GM21447 (cell line): ENCODE measurements around the gene RHCG.
A peak's percentile ranks its signal among the peaks of the same experiment; 100 is the strongest.

Experiments used
- ATAC-seq: cut with Tn5 transposase; IDR thresholded peaks from one replicate; pipeline ENCODE4 v1.9.1; 2021; ENCODE audit not compliant: unreplicated experiment

The RHCG gene

GRCh38 chr15:89446255-89446891 lies 50.0 kb downstream of the RHCG start:
- no peak for ATAC-seq

GRCh38 chr15:89445518-89445917 lies 50.9 kb downstream of the RHCG start:
- ATAC-seq = no peak

- ATAC-seq = no peak
Measured at GRCh38 chr15:89444241-89445225, 51.9 kb downstream of the RHCG start.

GRCh38 chr15:89443581-89443980 lies 52.8 kb downstream of the RHCG start:
- no peak for ATAC-seq

DNA sequence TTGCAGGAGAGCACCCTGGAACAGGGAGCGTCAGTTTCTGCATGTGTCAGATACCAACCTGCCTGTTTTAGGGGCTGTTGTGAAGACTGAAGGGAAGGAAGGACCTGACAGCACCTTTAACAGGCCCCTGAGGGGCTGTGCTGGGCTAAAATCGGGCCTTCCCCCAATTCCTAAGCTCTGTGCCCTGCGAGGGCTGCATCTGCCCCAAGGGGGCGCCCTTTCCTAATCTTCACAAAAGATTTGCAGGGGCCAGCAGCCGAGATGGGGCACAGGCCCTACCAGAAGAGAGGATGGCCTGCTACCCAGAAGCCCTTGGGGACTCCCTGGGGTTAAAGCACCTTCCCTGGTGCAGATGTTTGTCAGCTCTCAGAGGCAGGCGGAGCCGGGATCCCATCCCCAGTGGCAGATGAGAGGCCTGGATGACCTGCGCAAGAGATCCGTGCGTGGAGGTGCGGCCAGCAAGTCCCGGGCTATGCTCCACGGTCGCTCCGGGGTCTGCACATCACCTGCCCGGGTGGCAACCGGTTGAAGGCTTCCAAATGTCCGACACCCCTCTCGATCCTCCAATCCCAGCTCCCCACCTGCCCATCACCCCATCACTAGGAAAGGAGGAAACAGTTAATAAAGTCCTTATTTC lies 53.6 kb downstream of the RHCG start:
- no peak for ATAC-seq

DNA sequence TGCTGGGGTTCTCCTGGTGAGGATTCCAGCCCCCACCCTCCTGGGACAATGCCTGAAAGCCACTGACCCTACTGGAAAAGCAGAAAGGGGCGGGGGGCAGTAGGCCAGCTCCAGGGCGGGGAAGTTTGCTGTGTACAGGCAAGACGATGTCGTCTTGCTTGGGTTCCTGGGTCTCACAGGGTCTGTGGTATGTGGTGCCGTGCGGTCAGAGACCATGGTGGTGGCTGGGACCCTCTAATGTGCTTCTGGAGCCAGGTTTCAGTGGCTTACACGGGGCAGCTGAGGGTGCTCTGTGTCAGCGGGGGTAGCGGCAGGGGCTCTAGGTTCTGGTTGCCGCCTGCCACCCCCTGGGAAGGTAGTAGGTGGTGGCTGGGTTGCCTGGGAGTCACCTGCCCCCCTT lies 54.2 kb downstream of the RHCG start:
- ATAC-seq = no peak

GRCh38 chr15:89441295-89441812 lies 55.0 kb downstream of the RHCG start:
- peak; percentile 98 for ATAC-seq

- ATAC-seq = no peak
Measured at GRCh38 chr15:89439764-89440163, 56.6 kb downstream of the RHCG start.

- no peak for ATAC-seq
Measured at GRCh38 chr15:89436560-89437311, 59.6 kb downstream of the RHCG start.

DNA sequence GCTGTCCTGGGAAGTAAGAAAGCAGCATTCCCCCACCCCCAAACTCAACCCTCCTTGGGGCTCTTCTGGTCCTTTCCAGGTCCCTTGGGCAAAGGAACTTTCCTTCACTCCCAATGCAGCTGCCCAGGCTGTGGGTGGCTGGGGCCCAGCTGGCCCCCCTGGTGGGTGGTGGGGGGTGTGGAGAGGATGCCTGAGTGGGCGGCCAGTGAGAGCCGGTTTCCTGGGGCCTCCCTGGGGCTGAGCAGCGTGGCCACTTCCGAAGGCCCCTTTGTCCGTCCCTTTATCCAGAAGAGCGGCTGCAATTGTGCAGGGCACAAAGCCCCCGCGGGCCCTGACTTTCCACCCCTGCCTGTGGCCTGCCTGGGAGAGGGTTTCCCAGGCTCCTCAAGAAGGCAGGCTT lies 61.0 kb downstream of the RHCG start:
- no peak for ATAC-seq

DNA sequence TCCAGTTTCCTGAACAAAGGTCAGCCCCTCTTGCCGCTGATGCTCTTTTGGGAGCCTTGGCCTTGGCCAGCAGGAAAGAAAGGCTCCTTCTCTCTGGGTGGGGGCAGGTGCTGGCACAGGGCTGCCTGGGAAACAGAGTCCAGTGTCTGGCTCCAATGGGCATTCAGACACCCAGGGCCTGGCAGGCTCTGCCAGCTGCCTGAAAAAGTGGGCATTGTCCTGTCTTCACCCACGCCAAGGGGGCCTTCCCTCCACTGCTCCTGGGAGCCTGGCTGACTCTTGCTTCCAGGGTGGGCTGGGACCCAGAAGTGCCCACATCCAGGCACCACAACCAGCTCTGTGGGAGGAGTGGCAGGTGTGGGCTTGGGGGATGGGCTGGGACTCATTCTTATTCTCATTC lies 62.7 kb downstream of the RHCG start:
- ATAC-seq = no peak

DNA sequence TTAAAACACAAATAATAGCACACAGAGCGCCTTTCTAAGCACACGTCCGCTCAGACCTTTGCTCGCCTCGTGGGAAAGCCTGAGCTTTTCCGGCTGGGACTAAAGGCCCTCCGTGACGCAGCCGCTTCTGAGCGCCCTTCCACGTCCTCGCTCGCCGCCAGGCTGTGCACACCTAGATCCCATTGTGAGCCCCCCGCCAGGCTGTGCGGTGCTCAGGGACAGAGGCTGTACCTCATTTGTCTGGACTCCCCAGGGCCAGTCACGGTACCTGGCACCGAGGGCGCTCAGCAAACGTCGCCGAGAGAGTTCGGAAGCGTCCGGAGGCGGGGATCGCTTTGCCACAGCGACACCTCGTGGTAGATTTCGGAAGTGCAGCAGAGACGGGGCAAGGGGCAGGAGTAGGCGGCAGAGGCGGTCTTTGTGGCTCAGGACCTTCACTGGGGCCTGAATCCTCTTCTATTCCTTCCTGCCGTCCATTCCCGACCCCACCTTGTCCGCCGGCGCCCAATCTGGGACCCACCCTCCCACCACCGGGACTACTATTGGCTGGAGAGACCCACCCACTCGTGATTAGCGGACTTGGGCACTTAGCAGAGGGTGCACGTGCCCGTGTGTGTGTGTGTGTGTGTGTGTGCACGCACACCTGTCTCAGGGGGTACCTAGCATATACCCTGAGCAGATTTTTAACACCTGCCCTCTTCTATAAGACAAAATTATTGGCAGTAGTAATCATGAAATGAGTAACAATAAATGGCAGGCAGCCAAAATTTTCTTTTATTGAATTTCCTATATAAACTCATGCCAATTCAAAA lies 65.6 kb downstream of the RHCG start:
- ATAC-seq = peak; percentile 92

GRCh38 chr15:89429986-89430385 lies 66.4 kb downstream of the RHCG start:
- no peak for ATAC-seq

GRCh38 chr15:89429023-89429422 lies 67.4 kb downstream of the RHCG start:
- ATAC-seq = no peak

DNA sequence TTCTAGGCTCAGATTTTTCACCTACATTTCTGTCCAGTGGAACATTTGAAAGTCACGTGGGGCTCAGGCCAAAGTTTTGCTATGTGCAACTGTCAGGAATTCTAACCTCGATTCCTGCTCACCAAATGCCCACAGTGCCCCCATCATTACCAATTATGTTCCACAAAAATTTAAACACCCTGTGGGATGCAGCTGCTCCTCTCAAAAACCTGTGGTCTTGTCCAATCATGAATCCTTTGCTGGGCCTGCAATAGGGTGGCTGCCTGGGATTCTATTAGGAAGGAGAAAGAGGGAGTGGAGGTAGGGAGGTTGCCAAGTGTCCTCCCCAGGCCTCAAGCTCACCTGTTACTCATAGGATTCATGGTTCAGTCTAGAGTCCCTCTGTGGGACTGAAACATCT lies 68.1 kb downstream of the RHCG start:
- no peak for ATAC-seq

- no peak for ATAC-seq
Measured at GRCh38 chr15:89426500-89426899, 69.9 kb downstream of the RHCG start.

- no peak for ATAC-seq
Measured at GRCh38 chr15:89423981-89424380, 72.4 kb downstream of the RHCG start.
